Stimulated activated CD4-positive, alpha-beta T cell treated with anti-CD3 and anti-CD28 coated beads, Interleukin-4, amount 100 ng/mL, for 24 hours (primary cell): ENCODE results near the gene ST7.

Experiments
- DNase-seq: peaks from one replicate; pipeline ENCODE4 v3.0.0-alpha.2; 2020

ST7 gene

GRCh38 chr7:116979430-116979829 lies 26.1 kb downstream of the ST7 start:
- DNase-seq: no peak

GRCh38 chr7:116980354-116980753 lies 27.1 kb downstream of the ST7 start:
- no peak for DNase-seq

GRCh38 chr7:116981939-116982338 lies 28.6 kb downstream of the ST7 start:
- no peak for DNase-seq

- DNase-seq: no peak
Observed at GRCh38 chr7:116984511-116984910, 31.2 kb downstream of the ST7 start.

GRCh38 chr7:116984917-116985316 lies 31.6 kb downstream of the ST7 start:
- no peak for DNase-seq

GRCh38 chr7:116985575-116985974 lies 32.3 kb downstream of the ST7 start:
- no peak for DNase-seq

GRCh38 chr7:116986611-116987565 lies 33.6 kb downstream of the ST7 start:
- no peak for DNase-seq

- no peak for DNase-seq
Observed at GRCh38 chr7:116988363-116988989, 35.2 kb downstream of the ST7 start.

- no peak for DNase-seq
Observed at GRCh38 chr7:116990056-116990455, 36.8 kb downstream of the ST7 start.

GRCh38 chr7:116991233-116991632 lies 37.9 kb downstream of the ST7 start:
- DNase-seq: no peak

- DNase-seq: no peak
Observed at GRCh38 chr7:116994611-116995010, 41.3 kb downstream of the ST7 start.

- DNase-seq: no peak
Observed at GRCh38 chr7:116997972-116998371, 44.7 kb downstream of the ST7 start.

- no peak for DNase-seq
Observed at GRCh38 chr7:116998567-116999175, 45.4 kb downstream of the ST7 start.

GRCh38 chr7:116999311-116999710 lies 46.0 kb downstream of the ST7 start:
- no peak for DNase-seq

- DNase-seq: no peak
Observed at GRCh38 chr7:117001283-117001682, 48.0 kb downstream of the ST7 start.

GRCh38 chr7:117004899-117005298 lies 51.6 kb downstream of the ST7 start:
- DNase-seq: no peak

GRCh38 chr7:117005449-117005848 lies 52.1 kb downstream of the ST7 start:
- no peak for DNase-seq

GRCh38 chr7:117006907-117007684 lies 53.8 kb downstream of the ST7 start:
- no peak for DNase-seq

GRCh38 chr7:117008118-117008885 lies 55.0 kb downstream of the ST7 start:
- DNase-seq: no peak

- no peak for DNase-seq
Observed at GRCh38 chr7:117008886-117009531, 55.7 kb downstream of the ST7 start.

GRCh38 chr7:117009705-117010361 lies 56.5 kb downstream of the ST7 start:
- DNase-seq: no peak
